Hematopoietic multipotent progenitor cell treated with erythropoietin and hydrocortisone succinate and interleukin-3 and kit ligand, for 15 days (in vitro differentiated cells): Measurements from ENCODE around the gene CALU.

Experiments
- DNase-seq: peaks from one replicate; pipeline ENCODE4 v3.0.0-alpha.2; 2015; ENCODE audit warnings: low spot score

CALU gene

GRCh38 chr7:128725531-128725930 lies 13.6 kb upstream of the CALU start:
- no peak for DNase-seq

- DNase-seq = no peak
Measured at GRCh38 chr7:128726059-128726736, 13.0 kb upstream of the CALU start.

- DNase-seq = no peak
Measured at GRCh38 chr7:128726737-128727072, 12.5 kb upstream of the CALU start.

DNA sequence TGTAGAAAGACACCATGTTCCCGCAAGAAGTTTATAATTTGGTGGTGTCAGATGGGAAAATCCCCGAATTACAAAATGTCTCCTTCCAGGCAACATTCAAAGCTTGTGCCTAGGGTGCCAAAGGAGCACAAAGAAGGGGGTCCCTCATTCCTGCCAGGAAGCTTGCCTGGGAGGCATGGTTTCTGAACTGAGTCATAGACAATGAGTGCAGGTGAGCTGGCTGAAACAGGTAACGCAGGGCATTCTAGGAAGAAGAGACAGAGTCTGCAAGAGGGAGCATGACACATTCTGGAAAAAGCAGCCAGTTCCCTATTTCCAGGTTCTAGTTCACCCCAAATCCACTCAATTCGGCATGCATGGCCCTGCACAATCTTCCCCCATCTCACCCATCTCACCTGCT lies 11.9 kb upstream of the CALU start:
- no peak for DNase-seq

- DNase-seq = no peak
Measured at GRCh38 chr7:128728598-128728997, 10.6 kb upstream of the CALU start.

DNA sequence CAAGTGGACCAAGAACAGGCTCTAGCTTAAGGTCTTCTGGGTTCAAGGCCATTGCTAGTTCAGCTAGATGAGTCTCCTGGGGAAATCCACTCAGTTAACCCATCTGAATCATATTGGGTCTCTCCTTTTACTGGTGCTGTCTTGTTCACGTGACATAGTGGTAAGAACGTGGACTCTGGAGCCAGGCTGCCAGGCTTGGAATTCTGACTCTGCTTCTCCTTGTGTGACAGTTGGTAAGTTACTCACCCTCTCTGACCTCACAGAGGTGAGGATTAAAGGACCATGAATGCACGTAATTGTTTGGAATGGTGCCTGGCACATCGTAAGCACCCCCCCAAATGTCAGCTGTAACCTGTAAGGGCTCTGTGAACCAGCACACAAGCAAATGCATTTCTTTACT lies 9.7 kb upstream of the CALU start:
- DNase-seq = no peak

DNA sequence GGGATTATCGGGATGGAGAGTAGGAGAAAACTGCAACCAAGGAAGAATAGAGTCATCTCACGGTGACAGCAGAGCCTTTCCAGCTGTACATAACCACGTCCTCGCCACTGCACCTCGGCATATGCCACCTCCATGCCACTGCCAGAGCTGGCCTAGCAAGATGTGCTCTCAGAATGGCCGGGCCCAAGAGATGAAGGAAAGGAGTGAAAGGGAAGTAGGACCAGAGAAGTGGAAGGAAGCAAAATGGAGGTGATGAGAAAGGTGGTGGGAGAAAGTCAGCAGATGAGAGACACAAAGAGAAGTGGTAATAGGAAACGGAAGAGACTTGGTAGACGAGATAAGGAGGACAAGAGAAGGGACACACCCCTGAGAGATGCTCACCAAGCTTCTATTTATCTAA lies 8.0 kb upstream of the CALU start:
- no peak for DNase-seq

DNA sequence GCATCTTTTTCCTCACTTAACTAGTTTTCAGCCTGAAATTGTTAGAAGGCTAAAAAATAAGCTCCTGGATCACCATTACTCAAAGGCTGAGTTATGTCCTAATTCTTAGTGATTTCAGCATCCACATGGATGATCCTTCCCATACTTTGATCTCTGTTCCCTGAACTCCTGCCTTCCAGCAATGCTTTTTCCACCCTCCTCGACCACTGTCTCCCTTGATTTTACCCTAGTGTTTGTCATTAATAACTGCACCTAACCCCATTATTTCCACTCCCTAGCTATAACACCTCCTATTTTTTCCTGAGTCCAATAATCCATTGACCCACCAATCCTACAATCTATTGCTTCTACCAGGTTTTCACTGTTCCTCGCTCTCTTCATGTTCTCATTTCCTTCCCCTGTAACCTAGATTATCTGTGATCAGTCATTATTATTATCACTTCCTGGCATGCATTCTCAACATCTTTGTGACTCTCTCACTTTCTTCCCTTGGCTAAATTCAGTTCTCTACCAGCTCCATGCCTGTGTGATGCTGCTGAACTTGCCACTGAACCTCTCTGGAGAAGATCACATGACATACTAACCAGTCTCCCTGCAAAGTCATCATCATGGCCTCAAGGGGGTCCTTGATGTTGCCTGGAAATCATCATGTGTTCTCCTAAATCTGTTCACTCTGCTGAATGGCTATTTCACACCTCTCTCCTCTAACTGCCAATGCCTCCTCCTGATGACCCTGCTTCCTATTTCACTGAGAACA lies 6.5 kb upstream of the CALU start:
- DNase-seq = no peak

GRCh38 chr7:128733278-128733645 lies 5.9 kb upstream of the CALU start:
- no peak for DNase-seq

DNA sequence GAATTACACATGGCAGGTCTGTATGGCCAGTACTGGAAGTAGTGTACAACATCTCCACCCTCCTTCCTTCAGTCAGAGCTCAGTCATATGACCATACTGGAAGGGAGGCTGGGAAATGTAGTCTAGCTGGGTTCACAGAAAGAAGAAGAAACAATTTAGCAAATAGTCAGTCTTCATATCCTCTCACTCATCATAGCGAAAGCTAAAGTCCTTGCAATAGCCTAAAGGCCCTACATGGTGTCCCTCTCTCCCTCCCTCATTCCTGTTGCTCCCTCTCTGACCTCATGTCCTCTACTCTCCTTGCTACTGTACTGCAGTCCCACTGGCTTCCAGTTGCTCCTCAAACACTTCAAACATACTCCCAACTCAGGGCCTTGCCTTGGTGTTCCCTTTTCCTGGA lies 4.3 kb upstream of the CALU start:
- DNase-seq = no peak

GRCh38 chr7:128735436-128735835 lies 3.7 kb upstream of the CALU start:
- DNase-seq = no peak

GRCh38 chr7:128737441-128737840 lies 1.7 kb upstream of the CALU start:
- no peak for DNase-seq

DNA sequence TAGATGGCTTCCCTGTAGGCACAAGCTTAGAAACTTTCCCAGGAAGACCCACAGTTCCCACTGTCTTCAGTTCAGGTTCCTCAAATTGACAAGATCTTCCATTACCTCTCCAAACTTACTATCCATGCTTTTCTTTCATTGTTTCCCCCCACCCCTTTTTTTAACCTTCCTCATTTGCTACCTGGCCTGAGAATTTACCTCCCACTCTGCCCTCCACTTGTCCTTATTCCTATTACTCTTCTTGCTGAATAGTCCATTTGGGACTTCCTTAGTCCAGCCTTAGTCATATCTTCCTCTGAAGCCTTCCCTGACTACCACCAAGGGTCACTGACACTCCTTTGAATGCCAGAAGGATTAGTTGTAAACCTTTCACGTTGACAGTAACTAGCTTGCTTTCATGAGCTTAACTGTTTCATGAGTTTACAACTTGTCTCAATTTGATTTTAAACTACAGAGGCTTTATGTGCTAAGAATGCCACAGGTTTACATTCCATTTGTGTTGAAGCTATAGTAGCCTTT lies 1.2 kb upstream of the CALU start:
- DNase-seq = no peak

GRCh38 chr7:128738570-128739047 lies 550 bp upstream of the CALU start:
- no peak for DNase-seq

GRCh38 chr7:128739990-128740682 lies 977 bp downstream of the CALU start:
- no peak for DNase-seq

DNA sequence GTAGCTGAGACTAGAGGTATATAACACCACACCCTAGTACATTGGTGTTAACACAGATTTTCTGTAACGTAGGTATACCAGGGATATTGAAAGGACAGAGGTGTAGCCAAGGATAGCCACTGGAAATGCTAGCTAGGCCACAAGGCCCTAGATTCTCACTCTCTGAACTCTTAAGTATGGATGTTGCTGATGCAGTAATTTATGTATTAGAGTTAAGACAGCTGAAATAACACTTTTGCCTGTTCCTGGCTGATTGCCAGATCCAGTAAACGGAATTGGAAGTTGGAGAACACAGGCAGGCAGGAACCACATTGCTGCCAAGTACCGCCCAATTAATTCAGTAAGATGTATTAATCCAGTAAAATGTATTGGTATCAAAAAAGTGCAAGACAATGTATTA lies 1.8 kb downstream of the CALU start:
- no peak for DNase-seq

GRCh38 chr7:128741491-128741890 lies 2.3 kb downstream of the CALU start:
- no peak for DNase-seq

DNA sequence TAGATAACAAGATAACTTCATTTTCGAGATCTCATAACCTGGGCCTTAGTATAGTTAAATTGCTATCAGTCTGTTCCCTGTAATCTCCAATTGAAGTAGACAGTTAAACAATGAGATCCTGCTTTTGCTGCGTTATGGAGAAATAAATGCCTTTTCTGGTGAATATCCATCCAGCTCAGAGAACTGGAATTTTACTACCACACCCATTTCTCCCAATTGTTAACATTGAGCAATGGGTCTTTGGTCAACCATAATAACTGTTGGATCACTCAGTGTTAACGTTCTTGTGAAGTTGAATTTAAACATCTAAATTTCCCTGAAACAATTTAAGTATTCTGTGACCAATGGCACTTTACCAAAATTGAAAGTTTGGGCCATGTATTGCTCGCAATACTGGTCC lies 3.0 kb downstream of the CALU start:
- no peak for DNase-seq

GRCh38 chr7:128743112-128743772 lies 4.1 kb downstream of the CALU start:
- no peak for DNase-seq

DNA sequence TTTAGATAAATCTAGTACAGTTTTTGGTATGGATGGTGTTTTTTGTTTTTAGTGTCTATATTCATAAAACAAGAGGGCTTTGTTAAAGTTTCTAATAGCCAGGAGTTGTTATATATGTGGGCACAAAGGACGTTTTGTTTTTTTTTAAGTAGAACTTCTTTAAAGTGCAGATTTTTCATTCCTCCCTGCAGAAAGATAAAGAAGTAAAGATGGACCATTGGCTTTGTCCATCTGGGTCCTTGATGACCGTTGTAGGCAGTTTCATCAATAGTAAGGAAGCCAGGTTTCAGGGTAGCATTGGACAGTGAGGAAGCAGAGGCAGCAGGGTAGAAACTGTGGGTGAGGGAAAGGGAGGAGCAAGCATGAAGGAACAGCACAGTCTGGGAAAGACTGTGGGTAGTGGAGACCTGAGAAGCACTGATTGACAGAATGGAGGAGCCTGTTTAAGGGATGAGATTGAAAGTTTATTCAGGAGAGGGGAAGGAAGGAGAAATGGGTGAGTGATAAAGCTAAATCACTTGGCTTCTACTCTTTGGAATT lies 5.3 kb downstream of the CALU start:
- DNase-seq = no peak

- DNase-seq = no peak
Measured at GRCh38 chr7:128745706-128746105, 6.5 kb downstream of the CALU start.
